ENCODE measurements around the gene DCTD. TPM values are rescaled to one million over a fixed set of nuclear protein-coding genes. Genes with fewer than 3 reads are reported as not detected.

Gene DCTD
- total RNA-seq, 1 donor: 110 TPM

GRCh38 chr4:182846036-182846435 is 71.2 kb downstream of the DCTD start:
- Histone ChIP-seq H3K4me1 (ENCODE audit: insufficient read depth, low read length) (no peaks in the 10 kb centered on the region), H3K4me3 (ENCODE audit: insufficient read depth, low read length) (no peak overlapping the region), H3K4me2 (ENCODE audit: insufficient read depth, low read length) (no peak overlapping the region), H2AFZ (ENCODE audit: low read length) (no peak overlapping the region), H3K36me3 (ENCODE audit: insufficient read depth, low read length) (no peaks in the 10 kb centered on the region), H4K20me1 (ENCODE audit: insufficient read depth, low read length) (no peaks in the 10 kb centered on the region), H3K9me3 (ENCODE audit: low read depth, low read length) (no peaks in the 10 kb centered on the region), H3K27ac (ENCODE audit: low read depth, low read length) (no peak overlapping the region), H3K27me3 (ENCODE audit: insufficient read depth, low read length) (peaks cover 9% of the 10 kb centered on the region), H3K79me2 (ENCODE audit: insufficient read depth, low read length) (no peaks in the 10 kb centered on the region)
- DNase-seq (ENCODE audit: insufficient read length, low spot score, missing footprints): no peak
- TF ChIP-seq CTCF (IDR thresholded peaks at IDR 0.05; ENCODE audit: extremely low read depth, low read depth, low read length): no peak

GRCh38 chr4:182845618-182846017 is 71.6 kb downstream of the DCTD start:
- Histone ChIP-seq H3K27ac (ENCODE audit: low read depth, low read length) (no peak overlapping the region), H3K4me1 (ENCODE audit: insufficient read depth, low read length) (no peaks in the 10 kb centered on the region), H2AFZ (ENCODE audit: low read length) (no peak overlapping the region), H3K27me3 (ENCODE audit: insufficient read depth, low read length) (peaks cover 9% of the 10 kb centered on the region), H3K9me3 (ENCODE audit: low read depth, low read length) (no peaks in the 10 kb centered on the region), H3K4me3 (ENCODE audit: insufficient read depth, low read length) (no peak overlapping the region), H3K79me2 (ENCODE audit: insufficient read depth, low read length) (no peaks in the 10 kb centered on the region), H3K4me2 (ENCODE audit: insufficient read depth, low read length) (no peak overlapping the region), H3K36me3 (ENCODE audit: insufficient read depth, low read length) (no peaks in the 10 kb centered on the region), H4K20me1 (ENCODE audit: insufficient read depth, low read length) (no peaks in the 10 kb centered on the region)
- no peak for TF ChIP-seq CTCF (IDR thresholded peaks at IDR 0.05; ENCODE audit: extremely low read depth, low read depth, low read length)
- DNase-seq (ENCODE audit: insufficient read length, low spot score, missing footprints): no peak

GRCh38 chr4:182843808-182844325 is 73.3 kb downstream of the DCTD start:
- Histone ChIP-seq H2AFZ (ENCODE audit: low read length) (no peak overlapping the region), H3K27me3 (ENCODE audit: insufficient read depth, low read length) (peaks cover 9% of the 10 kb centered on the region), H3K4me1 (ENCODE audit: insufficient read depth, low read length) (no peaks in the 10 kb centered on the region), H3K36me3 (ENCODE audit: insufficient read depth, low read length) (no peaks in the 10 kb centered on the region), H3K4me2 (ENCODE audit: insufficient read depth, low read length) (no peak overlapping the region), H3K79me2 (ENCODE audit: insufficient read depth, low read length) (no peaks in the 10 kb centered on the region), H3K27ac (ENCODE audit: low read depth, low read length) (no peak overlapping the region), H3K9me3 (ENCODE audit: low read depth, low read length) (no peaks in the 10 kb centered on the region), H3K4me3 (ENCODE audit: insufficient read depth, low read length) (no peak overlapping the region), H4K20me1 (ENCODE audit: insufficient read depth, low read length) (no peaks in the 10 kb centered on the region)
- DNase-seq (ENCODE audit: insufficient read length, low spot score, missing footprints): no peak
- TF ChIP-seq CTCF (IDR thresholded peaks at IDR 0.05; ENCODE audit: extremely low read depth, low read depth, low read length): no peak

GRCh38 chr4:182842759-182843390 is 74.3 kb downstream of the DCTD start:
- TF ChIP-seq CTCF (IDR thresholded peaks at IDR 0.05; ENCODE audit: extremely low read depth, low read depth, low read length): no peak
- Histone ChIP-seq H3K9me3 (ENCODE audit: low read depth, low read length) (no peaks in the 10 kb centered on the region), H3K27ac (ENCODE audit: low read depth, low read length) (no peak overlapping the region)

More at GRCh38 chr4:182842759-182843390, 74.3 kb downstream of the DCTD start:
- no peak overlapping the region for H3K4me2 ChIP-seq (ENCODE audit: insufficient read depth, low read length)
- H2AFZ ChIP-seq (ENCODE audit: low read length): no peak overlapping the region
- H4K20me1 ChIP-seq (ENCODE audit: insufficient read depth, low read length): no peaks in the 10 kb centered on the region
- peaks cover 9% of the 10 kb centered on the region for H3K27me3 ChIP-seq (ENCODE audit: insufficient read depth, low read length)
- no peaks in the 10 kb centered on the region for H3K36me3 ChIP-seq (ENCODE audit: insufficient read depth, low read length)
- H3K79me2 ChIP-seq (ENCODE audit: insufficient read depth, low read length): no peaks in the 10 kb centered on the region
- H3K4me1 ChIP-seq (ENCODE audit: insufficient read depth, low read length): no peaks in the 10 kb centered on the region
- H3K4me3 ChIP-seq (ENCODE audit: insufficient read depth, low read length): no peak overlapping the region
- DNase-seq (ENCODE audit: insufficient read length, low spot score, missing footprints): no peak

Measured in osteoblast (primary cell).